HG03103 (cell line): ENCODE measurements around the gene CTNS.

Experiments
- ATAC-seq: cut with Tn5 transposase; IDR thresholded peaks from one replicate; pipeline ENCODE4 v1.9.1; 2021; ENCODE audit warnings: low read depth; ENCODE audit not compliant: unreplicated experiment

Gene CTNS

GRCh38 chr17:3636154-3636907 lies at the start of gene CTNS, which contains the start of gene SHPK:
TSS of gene CTNS (plus strand) at chr17:3636760. CDS start at chr17:3640207, 3,447 bp downstream.
TSS of gene SHPK (minus strand) at chr17:3636250. CDS start at chr17:3636219, 31 bp downstream.
- peak; percentile 77 for ATAC-seq

DNA sequence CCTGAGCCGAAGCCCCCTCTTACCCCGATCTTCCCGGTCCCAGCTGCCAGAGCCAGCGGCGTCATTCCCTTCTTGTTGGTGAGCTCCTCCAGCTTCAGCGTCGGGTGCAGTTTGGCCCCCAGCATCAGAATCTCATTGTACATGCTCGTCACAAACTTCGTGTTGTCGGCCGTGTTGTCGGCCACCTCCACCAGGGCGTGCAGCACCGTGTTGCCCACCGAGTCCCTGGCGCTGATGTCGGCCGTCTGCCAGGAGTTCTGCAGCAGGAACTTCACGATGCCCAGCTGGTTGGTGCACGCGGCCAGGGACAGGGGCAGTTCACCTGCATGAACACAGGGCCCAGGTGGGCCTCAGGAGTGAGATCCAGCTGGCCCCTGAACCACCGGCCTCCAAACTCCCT lies 46.8 kb upstream of the CTNS start:
- no peak for ATAC-seq

DNA sequence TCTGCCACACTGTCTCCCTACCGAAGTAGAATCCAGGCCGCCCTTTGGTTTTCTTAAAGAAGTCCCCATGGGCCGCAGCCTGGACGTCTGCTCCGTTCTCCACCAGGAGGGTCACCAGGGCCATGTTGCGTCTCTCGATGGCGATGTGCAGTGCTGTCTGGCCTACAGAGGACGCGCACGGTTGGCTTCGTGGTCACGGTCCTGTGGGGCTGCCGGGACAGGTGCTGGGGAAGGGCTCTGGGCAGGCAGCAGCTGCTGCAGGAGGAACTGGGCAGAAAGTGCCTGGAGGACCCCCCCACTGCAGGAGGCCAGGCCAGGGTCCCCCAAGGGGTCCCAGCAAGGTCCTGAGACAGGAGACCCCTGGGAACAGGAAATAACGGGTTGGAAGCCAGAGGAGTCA lies 46.3 kb upstream of the CTNS start:
- no peak for ATAC-seq

DNA sequence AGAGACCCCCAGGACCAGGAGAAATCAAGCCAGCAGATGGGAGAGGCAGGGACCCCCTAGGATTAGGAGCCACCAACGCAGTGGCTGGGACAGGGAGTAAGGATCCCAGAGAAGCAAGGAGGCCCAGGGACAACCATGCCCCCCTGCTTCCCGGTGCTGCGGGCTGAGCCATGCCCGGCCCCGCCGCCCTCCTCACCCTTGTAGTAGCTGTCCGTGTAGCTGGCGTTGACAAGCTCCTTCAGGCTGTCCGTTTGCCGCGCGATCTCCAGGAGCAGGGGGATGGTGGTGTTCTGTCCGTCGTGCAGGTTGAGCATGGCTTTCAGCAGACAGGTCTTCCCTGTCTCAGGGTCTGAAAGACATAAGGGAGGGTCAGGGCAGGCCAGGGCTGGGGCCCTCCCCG lies 45.8 kb upstream of the CTNS start:
- ATAC-seq = no peak

DNA sequence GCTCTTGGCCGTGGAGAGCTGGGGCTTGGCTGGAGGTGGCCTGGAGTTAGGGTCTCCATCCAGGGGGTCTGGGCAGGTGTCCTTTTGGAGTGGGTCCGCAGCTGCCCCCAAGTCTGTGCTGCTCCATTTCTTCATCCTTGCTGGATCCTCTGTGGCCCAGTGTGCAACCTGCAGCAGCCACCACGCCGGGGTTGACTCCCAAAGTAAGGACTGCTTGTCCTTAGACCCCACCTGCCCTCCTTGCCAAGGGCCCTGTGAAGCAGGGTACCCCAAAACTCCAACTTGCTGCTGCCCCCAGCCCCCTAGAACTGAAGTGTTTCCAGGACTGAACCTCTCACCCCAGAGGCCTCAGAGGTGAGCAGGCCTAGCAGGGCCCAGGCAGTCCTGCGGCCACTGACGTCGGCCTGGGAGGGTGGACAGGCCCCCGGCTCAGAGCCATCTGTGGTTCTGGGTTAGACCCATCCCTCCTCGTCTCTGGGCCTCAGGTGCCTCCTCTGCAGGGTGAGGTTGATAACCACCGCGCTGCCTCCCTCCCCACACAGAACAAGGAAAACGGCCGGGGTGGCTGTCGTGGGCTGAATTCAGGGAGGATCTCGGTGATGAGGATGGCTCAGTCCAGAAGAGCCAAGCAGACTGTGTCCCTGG lies 44.2 kb upstream of the CTNS start:
- no peak for ATAC-seq

- ATAC-seq = no peak
These were observed 43.2 kb upstream of the CTNS start for GRCh38 chr17:3593384-3593783.

GRCh38 chr17:3594051-3594800 lies 42.3 kb upstream of the CTNS start:
- ATAC-seq = no peak

GRCh38 chr17:3594976-3595375 lies 41.6 kb upstream of the CTNS start:
- ATAC-seq = no peak

DNA sequence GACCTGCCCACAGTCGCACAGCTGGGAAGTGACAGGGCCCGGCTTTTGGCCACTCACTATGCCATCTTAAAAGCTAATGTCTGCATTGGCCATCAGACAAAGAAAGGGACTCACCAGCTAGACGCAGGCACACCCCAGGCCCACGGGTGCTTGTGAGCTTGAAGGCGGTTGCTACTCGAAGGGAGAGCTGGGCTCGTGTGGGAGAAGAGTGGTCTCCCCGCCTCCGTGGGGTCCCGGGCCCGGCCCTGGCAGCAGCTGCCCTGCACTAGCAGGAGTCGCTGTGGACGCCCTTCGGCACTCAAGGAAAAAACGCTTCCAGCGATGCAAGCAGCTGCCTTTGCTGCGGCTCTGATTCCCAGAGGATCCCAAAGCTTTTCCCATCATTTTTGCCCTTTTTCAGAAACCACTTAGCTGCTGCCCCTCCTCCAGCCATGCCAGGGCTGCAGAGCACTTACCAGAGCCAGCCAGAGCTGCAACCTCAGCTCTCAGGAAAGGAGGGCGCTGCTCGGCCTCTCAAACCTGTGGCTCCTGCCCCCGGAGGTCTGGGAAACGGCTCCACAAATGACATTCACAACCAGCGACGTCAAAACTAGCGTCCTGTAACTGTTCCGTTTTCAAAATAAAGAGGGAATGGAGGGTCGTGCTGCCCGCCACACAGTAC lies 39.6 kb upstream of the CTNS start:
- no peak for ATAC-seq

GRCh38 chr17:3598078-3598477 lies 38.5 kb upstream of the CTNS start:
- no peak for ATAC-seq

DNA sequence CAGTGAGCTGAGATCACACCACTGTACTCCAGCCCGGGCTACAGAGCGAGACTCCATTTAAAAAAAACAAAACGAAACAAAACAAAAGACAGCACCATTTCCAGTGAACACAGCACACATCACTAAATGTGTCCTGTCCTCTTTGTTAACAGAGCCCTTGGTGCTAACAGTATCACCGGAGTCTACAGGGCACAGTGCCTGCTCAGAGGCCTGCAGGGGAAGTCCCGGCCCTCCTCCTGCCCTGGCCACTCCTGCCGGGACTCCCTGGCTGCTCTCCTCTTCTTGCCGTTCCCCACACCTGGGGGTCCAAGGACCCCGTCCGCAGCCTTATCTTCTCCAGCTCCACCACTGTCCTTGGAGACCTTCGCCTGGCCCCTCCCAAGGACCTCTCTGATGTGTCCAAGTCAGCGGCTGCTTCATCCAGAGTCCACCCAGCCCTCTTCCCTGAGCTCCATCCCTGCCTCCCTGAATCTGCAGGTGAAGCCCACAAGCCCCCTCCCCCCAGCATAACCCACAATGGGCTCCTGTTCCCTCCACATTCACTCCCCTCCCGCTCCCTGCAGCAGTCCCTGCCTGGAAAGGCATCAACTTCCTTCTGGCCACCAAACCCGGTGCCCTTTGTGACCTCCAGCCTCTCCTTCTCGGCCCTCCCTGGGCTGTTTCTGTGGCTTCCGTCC lies 35.9 kb upstream of the CTNS start:
- ATAC-seq = no peak

- no peak for ATAC-seq
These were observed 34.1 kb upstream of the CTNS start for GRCh38 chr17:3602499-3602898.

- no peak for ATAC-seq
These were observed 33.3 kb upstream of the CTNS start for GRCh38 chr17:3603119-3603869.

GRCh38 chr17:3603870-3604259 lies 32.7 kb upstream of the CTNS start:
- no peak for ATAC-seq

GRCh38 chr17:3609689-3610088 lies 26.9 kb upstream of the CTNS start:
- no peak for ATAC-seq

DNA sequence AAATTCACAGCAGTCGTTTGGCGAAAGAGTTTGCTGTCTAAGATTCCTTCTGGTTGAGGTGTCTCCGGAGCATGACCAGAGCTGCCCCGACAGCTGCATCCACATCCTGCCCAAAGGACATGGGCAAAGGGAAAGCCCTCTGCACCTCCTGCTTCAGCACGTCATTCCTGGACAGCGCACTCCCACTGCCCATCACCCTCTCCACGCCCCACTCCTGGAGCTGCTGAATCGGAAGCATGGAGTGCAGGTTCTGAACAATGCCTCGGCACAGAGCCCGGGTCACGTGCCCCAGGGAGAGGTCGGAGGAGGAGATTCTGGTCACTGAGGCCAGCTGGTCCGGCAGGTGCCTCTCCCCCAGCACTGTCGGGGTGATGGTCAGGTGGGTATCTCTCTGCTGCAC lies 26.0 kb upstream of the CTNS start:
- no peak for ATAC-seq

GRCh38 chr17:3613124-3613523 lies 23.4 kb upstream of the CTNS start:
- no peak for ATAC-seq

- ATAC-seq = no peak
These were observed 21.2 kb upstream of the CTNS start for GRCh38 chr17:3615160-3615870.

- no peak for ATAC-seq
These were observed 15.3 kb upstream of the CTNS start for GRCh38 chr17:3621146-3621720.
